ENCODE data around the gene DGKB.

The DGKB gene

DNA sequence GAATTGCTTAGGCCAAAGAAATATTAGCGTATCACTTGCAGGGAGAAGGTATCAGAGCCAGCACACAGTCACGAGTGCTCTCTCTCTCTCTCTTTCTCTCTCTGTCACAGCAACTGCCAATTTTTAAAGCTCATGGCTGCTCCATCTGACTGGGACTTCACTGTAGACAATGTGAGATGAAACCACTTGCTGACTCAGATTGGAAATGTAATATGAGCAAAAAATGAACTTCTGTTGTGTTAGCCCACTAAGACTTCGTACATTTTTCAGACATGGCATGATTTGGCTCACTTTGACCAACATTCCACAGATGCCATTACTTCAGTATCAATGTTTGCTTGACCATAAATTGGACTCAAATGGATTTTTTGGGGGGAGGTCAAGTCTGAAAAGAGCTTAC lies 68.1 kb downstream of the DGKB start:
- Mint-ChIP-seq H3K4me3 (no peak overlapping the region), H3K27me3 (no peaks in the 10 kb centered on the region), H3K9me3 (no peaks in the 10 kb centered on the region), H3K4me1 (ENCODE audit: low read depth in 2 of 2) (no peaks in the 10 kb centered on the region), H3K27ac (no peak overlapping the region), H3K36me3 (ENCODE audit: insufficient read depth) (no peaks in the 10 kb centered on the region)
- DNase-seq (no peak), ATAC-seq (replicated peaks) (no peak)

DNA sequence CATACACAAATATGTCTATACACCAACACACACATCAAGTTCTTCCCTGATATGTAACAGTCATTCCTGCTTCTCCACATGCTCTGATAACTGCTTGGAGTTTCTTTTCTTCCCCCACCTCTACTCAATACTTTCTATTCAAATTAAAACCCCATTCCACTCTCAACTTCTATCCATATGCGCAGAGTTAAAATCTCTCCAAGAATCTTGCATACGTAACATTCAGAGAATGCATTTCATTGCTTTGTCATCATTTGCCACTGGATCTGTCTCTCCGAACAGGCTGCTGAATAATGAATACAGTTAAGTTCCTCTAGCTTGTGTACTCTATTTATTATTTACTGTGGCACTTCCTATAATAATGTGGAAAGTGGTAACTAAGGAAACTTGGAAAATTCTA lies 68.8 kb downstream of the DGKB start:
- ATAC-seq (replicated peaks), result no peak
- H3K4me3 Mint-ChIP-seq, result no peak overlapping the region
- no peaks in the 10 kb centered on the region for H3K27me3 Mint-ChIP-seq
- H3K27ac Mint-ChIP-seq, result no peak overlapping the region
- DNase-seq, result no peak
- no peaks in the 10 kb centered on the region for H3K4me1 Mint-ChIP-seq (ENCODE audit: low read depth in 2 of 2)
- H3K9me3 Mint-ChIP-seq, result no peaks in the 10 kb centered on the region
- no peaks in the 10 kb centered on the region for H3K36me3 Mint-ChIP-seq (ENCODE audit: insufficient read depth)

DNA sequence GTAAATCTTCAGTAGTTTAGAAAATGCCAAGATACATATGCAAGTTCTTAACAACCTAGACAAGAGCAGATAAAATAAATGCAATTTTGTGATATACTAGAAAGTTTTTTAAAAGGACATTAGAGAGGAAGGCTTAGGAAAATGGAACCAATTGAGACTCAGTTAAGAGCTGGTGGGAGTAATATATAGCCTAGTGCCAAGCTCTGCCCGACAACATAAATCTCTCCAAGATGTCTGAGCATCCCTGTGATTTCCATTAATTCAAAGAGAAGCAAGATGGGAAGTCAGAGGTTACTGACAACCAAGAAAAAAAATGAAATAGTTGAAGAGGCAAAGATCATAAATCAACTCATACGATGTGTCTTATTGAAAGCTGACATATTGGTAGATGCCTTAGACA lies 74.5 kb downstream of the DGKB start:
- Mint-ChIP-seq H3K27me3 (no peaks in the 10 kb centered on the region), H3K4me3 (no peak overlapping the region), H3K36me3 (ENCODE audit: insufficient read depth) (no peaks in the 10 kb centered on the region)

DNA sequence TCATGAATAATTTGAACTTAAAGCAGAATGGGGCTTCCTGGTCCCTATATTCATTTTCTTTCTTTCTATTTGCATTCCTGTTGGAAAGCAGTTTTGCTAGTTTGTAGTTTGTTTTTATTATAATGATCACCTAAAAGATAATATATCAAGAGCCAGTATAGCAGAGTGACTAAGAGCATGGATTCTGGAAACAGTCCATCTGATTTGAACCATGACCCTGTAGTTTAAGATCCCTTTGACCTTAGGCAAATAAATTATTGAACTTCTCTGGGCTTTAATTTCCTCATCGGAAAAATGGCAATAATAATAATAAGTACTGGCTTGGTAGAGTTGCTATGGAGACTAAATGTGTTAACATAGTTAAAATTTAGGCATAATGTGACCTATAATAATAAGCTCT lies 76.1 kb downstream of the DGKB start:
- H3K4me3 Mint-ChIP-seq, result no peak overlapping the region
- ATAC-seq (replicated peaks), result no peak
- H3K4me1 Mint-ChIP-seq (ENCODE audit: low read depth in 2 of 2), result no peaks in the 10 kb centered on the region
- no peak overlapping the region for H3K27ac Mint-ChIP-seq
- no peaks in the 10 kb centered on the region for H3K36me3 Mint-ChIP-seq (ENCODE audit: insufficient read depth)
- H3K27me3 Mint-ChIP-seq, result no peaks in the 10 kb centered on the region
- no peak for DNase-seq
- peaks cover 0 to 1% of the 10 kb centered on the region in 2 donors for H3K9me3 Mint-ChIP-seq

More for the DNA sequence above, 74.5 kb downstream of the DGKB start:
- ATAC-seq (replicated peaks) (no peak), DNase-seq (no peak)
- H3K4me1 Mint-ChIP-seq (ENCODE audit: low read depth in 2 of 2), result no peaks in the 10 kb centered on the region
- peaks cover 0 to 1% of the 10 kb centered on the region in 2 donors for H3K9me3 Mint-ChIP-seq
- no peak overlapping the region for H3K27ac Mint-ChIP-seq

DNA sequence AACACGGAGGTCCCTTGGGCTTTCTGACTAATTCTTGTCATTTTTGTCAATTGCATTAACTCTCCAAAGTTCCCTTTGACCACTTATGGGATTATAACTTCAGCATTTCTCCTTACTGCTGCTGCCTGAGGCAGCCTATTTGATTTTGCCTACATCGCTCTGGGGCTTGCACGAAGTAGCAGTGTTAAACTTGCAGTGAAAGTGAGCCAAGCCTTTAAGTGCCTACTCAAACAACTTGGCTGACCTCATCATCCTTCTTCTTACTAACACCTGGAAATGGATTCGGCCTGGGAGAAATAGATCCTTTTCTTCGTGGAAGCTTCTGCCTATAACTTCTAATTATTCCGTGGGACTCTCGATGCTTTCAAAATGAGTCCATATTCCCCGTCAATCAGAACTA lies 76.6 kb downstream of the DGKB start:
- Mint-ChIP-seq H3K4me3 (no peak overlapping the region), H3K27me3 (no peaks in the 10 kb centered on the region), H3K4me1 (ENCODE audit: low read depth in 2 of 2) (no peaks in the 10 kb centered on the region), H3K9me3 (peaks cover 0 to 1% of the 10 kb centered on the region in 2 donors), H3K27ac (no peak overlapping the region), H3K36me3 (ENCODE audit: insufficient read depth) (no peaks in the 10 kb centered on the region)
- DNase-seq (no peak), ATAC-seq (replicated peaks) (no peak)

DNA sequence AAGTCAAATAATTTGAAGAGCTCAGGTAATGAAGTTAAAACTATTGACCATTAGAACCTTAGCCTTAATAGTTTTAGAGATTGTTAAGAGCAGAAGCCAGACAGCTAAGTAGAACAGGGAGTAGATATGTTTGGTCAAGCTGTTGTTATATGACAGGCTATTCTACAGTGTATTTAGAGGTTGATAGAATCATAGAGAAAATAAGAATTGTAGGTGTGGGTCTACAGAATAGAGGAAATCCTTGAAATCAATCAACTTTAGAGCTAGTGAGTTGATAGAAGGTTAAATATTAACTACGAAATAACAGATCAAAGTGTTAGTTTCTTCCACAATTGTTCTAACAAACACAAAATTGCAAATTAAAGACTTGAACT lies 80.1 kb downstream of the DGKB start:
- H3K9me3 Mint-ChIP-seq, result peaks cover 0 to 1% of the 10 kb centered on the region in 2 donors
- H3K27me3 Mint-ChIP-seq, result no peaks in the 10 kb centered on the region
- DNase-seq, result no peak
- H3K4me3 Mint-ChIP-seq, result no peak overlapping the region
- ATAC-seq (replicated peaks), result no peak
- no peak overlapping the region for H3K27ac Mint-ChIP-seq
- H3K36me3 Mint-ChIP-seq (ENCODE audit: insufficient read depth), result no peaks in the 10 kb centered on the region
- no peaks in the 10 kb centered on the region for H3K4me1 Mint-ChIP-seq (ENCODE audit: low read depth in 2 of 2)

DNA sequence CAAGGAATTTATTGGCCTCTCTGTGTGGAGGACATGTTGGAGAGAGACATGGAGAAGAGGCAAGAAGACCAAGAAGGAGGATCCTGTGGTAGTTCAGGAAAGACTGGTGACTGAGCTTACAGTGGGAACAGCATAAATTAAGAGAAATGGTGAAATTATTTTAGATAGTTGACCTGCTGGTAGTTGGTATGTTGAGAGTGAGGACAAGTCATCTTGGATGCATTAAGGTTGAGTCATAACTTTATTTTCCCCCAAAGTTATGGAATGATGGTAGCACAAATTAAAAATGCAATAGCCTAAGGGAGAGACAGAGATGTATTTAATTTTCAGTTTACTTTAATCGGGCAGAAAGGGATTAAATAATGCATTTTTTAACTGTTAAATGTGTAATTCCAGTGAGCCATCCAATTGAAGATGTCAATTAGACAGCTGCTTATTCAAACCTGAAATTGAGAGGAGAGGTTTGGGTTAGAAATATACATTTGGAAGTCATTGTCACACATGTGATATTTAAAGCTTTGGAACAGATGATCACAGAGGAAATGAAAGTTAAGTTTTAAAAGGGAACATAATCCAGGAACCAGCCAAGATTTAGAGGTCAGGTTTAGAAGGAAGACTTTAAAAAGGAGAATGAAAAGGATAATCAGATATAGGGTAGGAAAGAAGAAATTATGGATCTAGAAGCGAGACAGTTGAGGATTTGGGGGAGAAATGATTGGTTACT lies 80.6 kb downstream of the DGKB start:
- Mint-ChIP-seq H3K27me3 (no peaks in the 10 kb centered on the region), H3K9me3 (peaks cover 0 to 1% of the 10 kb centered on the region in 2 donors), H3K36me3 (ENCODE audit: insufficient read depth) (no peaks in the 10 kb centered on the region), H3K27ac (no peak overlapping the region), H3K4me3 (no peak overlapping the region), H3K4me1 (ENCODE audit: low read depth in 2 of 2) (no peaks in the 10 kb centered on the region)
- DNase-seq (no peak), ATAC-seq (replicated peaks) (no peak)

DNA sequence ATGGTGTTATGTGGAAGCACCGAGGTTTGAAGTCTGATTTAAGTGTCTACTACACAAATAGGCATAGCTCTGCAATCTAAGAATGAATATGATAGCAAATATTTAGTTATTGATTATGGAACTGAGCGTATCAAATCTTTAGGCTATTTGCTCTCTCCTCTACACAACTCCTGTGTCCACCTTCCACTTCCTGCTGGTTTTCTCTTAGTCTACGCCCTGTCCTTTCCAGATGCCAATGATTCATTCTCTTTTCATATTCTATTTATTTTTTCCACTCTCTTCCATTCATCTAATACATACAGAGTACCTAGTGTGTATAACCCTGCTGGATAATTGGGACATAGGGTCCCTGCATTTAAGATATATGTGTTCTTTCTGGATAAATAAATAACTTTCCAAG lies 83.7 kb downstream of the DGKB start:
- no peaks in the 10 kb centered on the region for H3K4me1 Mint-ChIP-seq (ENCODE audit: low read depth in 2 of 2)
- H3K4me3 Mint-ChIP-seq, result no peak overlapping the region
- no peak overlapping the region for H3K27ac Mint-ChIP-seq
- H3K9me3 Mint-ChIP-seq, result peaks cover 0 to under 1% of the 10 kb centered on the region in 2 donors
- no peaks in the 10 kb centered on the region for H3K36me3 Mint-ChIP-seq (ENCODE audit: insufficient read depth)
- DNase-seq (no peak), ATAC-seq (replicated peaks) (no peak)
- H3K27me3 Mint-ChIP-seq, result no peaks in the 10 kb centered on the region

DNA sequence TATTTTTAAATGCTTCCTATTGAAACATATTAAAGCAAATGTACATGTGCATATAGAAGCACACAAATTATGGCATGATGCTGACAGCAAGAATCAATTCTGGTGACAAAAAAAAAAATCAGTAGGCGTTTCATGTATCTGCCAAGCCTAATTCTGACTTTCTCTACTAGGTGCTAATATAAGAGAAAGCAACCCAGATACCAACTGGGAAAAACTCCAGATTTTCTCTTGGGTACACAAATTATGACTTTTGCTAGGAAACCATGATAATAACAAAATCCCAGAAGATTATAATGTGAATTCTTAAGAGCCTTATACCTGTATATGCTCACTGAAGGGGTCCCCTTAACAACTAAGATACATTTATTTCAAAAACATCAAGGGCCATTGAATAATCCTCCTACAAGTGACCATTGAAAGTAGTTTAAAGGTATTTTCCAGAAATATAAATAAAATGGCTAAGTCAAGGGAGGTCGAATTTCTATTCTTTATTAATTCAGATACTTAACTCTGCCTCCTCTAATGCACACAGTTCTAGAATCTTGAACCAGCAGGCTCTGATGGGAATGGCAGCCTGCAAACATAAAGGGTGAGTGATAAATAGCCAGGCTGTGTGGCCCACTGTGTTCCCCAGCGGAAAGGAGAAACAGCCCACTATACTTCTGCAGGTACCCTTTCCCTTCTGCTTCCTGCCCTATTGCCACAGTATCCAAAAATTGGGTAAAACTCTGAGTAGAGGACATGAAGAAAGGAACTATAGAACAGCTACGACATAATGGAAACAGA lies 84.5 kb downstream of the DGKB start:
- ATAC-seq (replicated peaks), result no peak
- no peak for DNase-seq
- Mint-ChIP-seq H3K9me3 (no peaks in the 10 kb centered on the region), H3K27ac (no peak overlapping the region), H3K36me3 (ENCODE audit: insufficient read depth) (no peaks in the 10 kb centered on the region), H3K4me1 (ENCODE audit: low read depth in 2 of 2) (no peaks in the 10 kb centered on the region), H3K4me3 (no peak overlapping the region), H3K27me3 (no peaks in the 10 kb centered on the region)

DNA sequence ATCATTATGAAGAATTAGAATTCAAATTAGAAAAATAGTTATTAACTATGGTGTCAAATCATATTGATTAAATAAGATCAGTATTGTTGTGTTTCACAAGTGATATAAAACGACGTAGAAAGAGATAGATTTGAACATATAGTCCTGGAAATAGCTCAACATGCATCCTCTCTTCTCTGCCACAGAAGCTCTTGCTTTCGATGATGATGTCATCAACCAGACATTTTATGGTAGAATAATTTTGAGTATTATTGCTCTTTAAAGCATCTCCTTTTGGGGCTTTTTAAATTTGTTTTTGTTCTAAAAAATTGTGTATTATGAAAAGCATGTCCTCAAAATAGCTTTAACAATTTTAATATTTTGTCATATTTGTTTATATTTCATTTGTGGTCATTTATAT lies 95.0 kb downstream of the DGKB start:
- Mint-ChIP-seq H3K27me3 (no peaks in the 10 kb centered on the region), H3K36me3 (ENCODE audit: insufficient read depth) (no peaks in the 10 kb centered on the region), H3K4me3 (no peak overlapping the region), H3K9me3 (peaks cover 0 to 2% of the 10 kb centered on the region in 2 donors), H3K27ac (no peak overlapping the region), H3K4me1 (ENCODE audit: low read depth in 2 of 2) (no peaks in the 10 kb centered on the region)
- no peak for DNase-seq
- no peak for ATAC-seq (replicated peaks)

DNA sequence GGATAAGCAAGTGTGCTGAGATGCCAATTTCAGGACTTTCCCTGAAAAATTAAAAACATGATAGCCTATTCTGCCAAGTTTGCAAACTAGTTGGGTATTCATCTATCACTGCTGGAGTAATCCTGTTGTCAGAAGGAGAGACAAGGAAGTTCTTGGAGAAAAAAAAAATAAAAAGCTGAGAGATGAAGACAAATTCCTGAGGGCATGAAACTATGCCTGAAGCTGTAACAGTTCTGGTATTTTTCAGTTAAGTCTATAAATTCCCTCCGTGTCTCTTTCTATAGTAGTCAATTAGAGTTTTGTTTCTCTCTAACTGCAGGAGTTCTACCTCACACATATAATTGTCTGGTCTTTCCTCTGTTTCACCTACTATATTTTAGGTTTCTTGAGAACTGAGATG lies 95.7 kb downstream of the DGKB start:
- H3K36me3 Mint-ChIP-seq (ENCODE audit: insufficient read depth), result no peaks in the 10 kb centered on the region
- H3K4me3 Mint-ChIP-seq, result no peak overlapping the region
- ATAC-seq (replicated peaks) (no peak), DNase-seq (no peak)
- H3K4me1 Mint-ChIP-seq (ENCODE audit: low read depth in 2 of 2), result no peaks in the 10 kb centered on the region
- no peaks in the 10 kb centered on the region for H3K27me3 Mint-ChIP-seq
- no peak overlapping the region for H3K27ac Mint-ChIP-seq
- H3K9me3 Mint-ChIP-seq, result peaks cover 0 to 2% of the 10 kb centered on the region in 2 donors

DNA sequence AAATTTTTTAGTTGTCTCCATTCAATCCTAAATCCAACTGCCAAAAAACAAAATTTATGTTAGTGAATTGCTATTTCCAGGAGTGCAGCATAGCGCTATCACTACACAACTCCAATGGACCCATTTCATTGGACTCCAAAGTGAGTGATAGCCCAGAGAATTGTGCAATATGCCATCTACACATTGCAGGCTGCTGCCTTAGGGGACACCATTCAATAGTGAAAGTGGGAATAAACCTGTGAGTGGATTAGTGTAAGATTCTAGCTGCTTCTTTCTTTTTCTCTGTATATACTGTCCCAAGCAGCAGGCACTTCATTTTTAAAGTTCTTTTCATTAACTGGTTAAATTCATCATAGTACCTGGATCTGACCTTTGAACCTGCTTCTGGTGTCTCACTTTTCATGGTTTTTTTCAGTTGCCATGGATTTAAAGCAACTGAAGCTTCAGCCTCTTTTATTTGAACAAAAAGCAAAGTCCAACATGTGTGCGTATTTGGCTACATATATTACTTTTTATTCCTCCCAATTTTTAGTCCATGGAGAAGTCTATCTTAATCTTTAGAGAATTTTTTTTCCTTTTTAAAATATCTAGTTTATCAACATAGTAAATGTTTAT lies 97.3 kb downstream of the DGKB start:
- peaks cover 0 to 2% of the 10 kb centered on the region in 2 donors for H3K9me3 Mint-ChIP-seq
- H3K36me3 Mint-ChIP-seq (ENCODE audit: insufficient read depth), result no peaks in the 10 kb centered on the region
- H3K27me3 Mint-ChIP-seq, result no peaks in the 10 kb centered on the region
- H3K4me3 Mint-ChIP-seq, result no peak overlapping the region
- ATAC-seq (replicated peaks) (no peak), DNase-seq (no peak)
- H3K27ac Mint-ChIP-seq, result no peak overlapping the region
- no peaks in the 10 kb centered on the region for H3K4me1 Mint-ChIP-seq (ENCODE audit: low read depth in 2 of 2)

DNA sequence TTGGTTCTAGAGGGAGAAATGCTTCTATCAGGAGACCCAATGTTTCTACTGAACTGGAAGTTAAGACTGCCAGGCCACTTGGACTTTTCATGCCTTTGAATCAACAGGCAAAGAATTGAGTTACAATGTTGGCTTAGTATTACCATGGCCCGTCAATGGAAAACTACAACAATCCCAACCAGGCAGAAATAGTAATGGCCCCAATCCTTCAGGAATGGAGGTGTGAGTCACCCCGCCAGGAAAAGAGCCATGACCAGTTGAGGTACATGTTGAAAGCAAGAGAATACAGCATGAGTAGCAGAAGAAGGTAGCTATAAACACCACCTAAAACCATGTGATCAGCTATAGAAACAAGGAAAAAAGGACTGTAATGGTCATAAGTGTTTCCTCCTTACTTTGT lies 101.9 kb downstream of the DGKB start:
- H3K36me3 Mint-ChIP-seq (ENCODE audit: insufficient read depth), result no peaks in the 10 kb centered on the region
- no peak for DNase-seq
- H3K27me3 Mint-ChIP-seq, result no peaks in the 10 kb centered on the region
- no peak overlapping the region for H3K4me3 Mint-ChIP-seq
- no peak overlapping the region for H3K27ac Mint-ChIP-seq
- ATAC-seq (replicated peaks), result no peak
- peaks cover 0 to 1% of the 10 kb centered on the region in 2 donors for H3K9me3 Mint-ChIP-seq
- no peaks in the 10 kb centered on the region for H3K4me1 Mint-ChIP-seq (ENCODE audit: low read depth in 2 of 2)

DNA sequence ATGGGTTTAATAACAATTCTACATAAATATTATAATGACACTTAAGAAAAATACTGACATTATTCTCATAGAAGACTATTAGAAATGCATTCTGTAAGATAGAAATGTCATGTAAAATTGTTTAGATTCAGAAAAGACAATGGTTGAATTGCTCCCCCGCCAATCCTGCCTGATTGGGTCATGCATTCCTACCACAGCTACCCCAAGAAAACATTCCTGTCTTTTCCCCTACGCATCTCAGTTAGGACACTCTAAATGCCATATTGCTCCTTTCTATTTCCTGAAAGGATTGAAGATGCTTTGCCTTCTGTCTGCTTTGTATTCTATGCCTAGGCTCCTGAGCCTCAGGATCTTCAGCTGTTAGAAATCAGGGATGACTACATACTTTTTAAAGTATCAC lies 109.4 kb downstream of the DGKB start:
- no peaks in the 10 kb centered on the region for H3K36me3 Mint-ChIP-seq (ENCODE audit: insufficient read depth)
- peaks cover 0 to 4% of the 10 kb centered on the region in 2 donors for H3K9me3 Mint-ChIP-seq
- H3K4me1 Mint-ChIP-seq (ENCODE audit: low read depth in 2 of 2), result no peaks in the 10 kb centered on the region
- DNase-seq, result no peak
- no peaks in the 10 kb centered on the region for H3K27me3 Mint-ChIP-seq
- ATAC-seq (replicated peaks), result no peak
- H3K4me3 Mint-ChIP-seq, result no peak overlapping the region
- H3K27ac Mint-ChIP-seq, result no peak overlapping the region

Data from effector memory CD8-positive, alpha-beta T cell (primary cell).